MCF 10A (cell line): ENCODE data around the gene VPS16. TPM values are rescaled to one million over a fixed set of nuclear protein-coding genes. Genes with fewer than 3 reads are reported as not detected.

ENCODE experiments used
- BruUV-seq: library from RNA; stranded (reverse); fragments of 400-500 nt; replicated peaks from 2 replicates; lab custom pipeline; 2021; lab: Mats Ljungman, UMichigan
- CTCF ChIA-PET: fragments of 300-600 bp; sonication (Branson Sonifier 250); formaldehyde crosslinking; extraction: SDS; loops from one replicate; lab custom pipeline; 2021; ENCODE audit warnings: antibody characterized with exemption, inconsistent platforms; lab: Yijun Ruan, JAX
- POLR2A ChIA-PET: fragments of 300-600, 350-650 bp; sonication (Branson Sonifier 250); formaldehyde crosslinking; extraction: SDS; loops from one replicate; lab custom pipeline; 2020; ENCODE audit warnings: antibody characterized with exemption, inconsistent platforms; lab: Yijun Ruan, JAX
- DNase-seq: peaks from one replicate; pipeline ENCODE4 v3.0.0-alpha.2; 2018; ENCODE audit not compliant: unreplicated experiment
- H3K27ac Mint-ChIP-seq: one replicate; pipeline ENCODE4 v1.8.0; 2022; ENCODE audit warnings: mild to moderate bottlenecking, low read depth, mixed read lengths; ENCODE audit not compliant: unreplicated experiment
- H3K27me3 Mint-ChIP-seq: one replicate; pipeline ENCODE4 v1.8.0; 2022; ENCODE audit warnings: mixed read lengths; ENCODE audit not compliant: insufficient read depth, unreplicated experiment
- H3K36me3 Mint-ChIP-seq: one replicate; pipeline ENCODE4 v1.8.0; 2022; ENCODE audit warnings: mild to moderate bottlenecking, moderate library complexity, mixed read lengths; ENCODE audit not compliant: insufficient read depth, unreplicated experiment
- H3K4me1 Mint-ChIP-seq: one replicate; pipeline ENCODE4 v1.8.0; 2022; ENCODE audit warnings: mixed read lengths; ENCODE audit not compliant: insufficient read depth, unreplicated experiment
- H3K4me3 Mint-ChIP-seq: one replicate; pipeline ENCODE4 v1.8.0; 2022; ENCODE audit warnings: mild to moderate bottlenecking, moderate library complexity, mixed read lengths; ENCODE audit not compliant: unreplicated experiment
- H3K9me3 Mint-ChIP-seq: one replicate; pipeline ENCODE4 v1.8.0; 2022; ENCODE audit warnings: mixed read lengths; ENCODE audit not compliant: unreplicated experiment
- CTCF ChIP-seq: fragments of 200-600 bp; IDR thresholded peaks from one replicate; pipeline ENCODE4 v1.8.0; 2022; ENCODE audit warnings: antibody characterized with exemption, mild to moderate bottlenecking; ENCODE audit not compliant: unreplicated experiment
- intact Hi-C: fragments of 100-400 bp; cut with micrococcal nuclease; formaldehyde crosslinking; loops from 2 replicates; pipeline ENCODE4 v1.14.1; 2022
- total RNA-seq: library from RNA; stranded (reverse); gene quantifications from 2 replicates; pipeline ENCODE4 v1.2.3, GENCODE V29; 2022

Gene VPS16
- total RNA-seq, 1 experiment from 2014 or later: 32.6 TPM

DNA sequence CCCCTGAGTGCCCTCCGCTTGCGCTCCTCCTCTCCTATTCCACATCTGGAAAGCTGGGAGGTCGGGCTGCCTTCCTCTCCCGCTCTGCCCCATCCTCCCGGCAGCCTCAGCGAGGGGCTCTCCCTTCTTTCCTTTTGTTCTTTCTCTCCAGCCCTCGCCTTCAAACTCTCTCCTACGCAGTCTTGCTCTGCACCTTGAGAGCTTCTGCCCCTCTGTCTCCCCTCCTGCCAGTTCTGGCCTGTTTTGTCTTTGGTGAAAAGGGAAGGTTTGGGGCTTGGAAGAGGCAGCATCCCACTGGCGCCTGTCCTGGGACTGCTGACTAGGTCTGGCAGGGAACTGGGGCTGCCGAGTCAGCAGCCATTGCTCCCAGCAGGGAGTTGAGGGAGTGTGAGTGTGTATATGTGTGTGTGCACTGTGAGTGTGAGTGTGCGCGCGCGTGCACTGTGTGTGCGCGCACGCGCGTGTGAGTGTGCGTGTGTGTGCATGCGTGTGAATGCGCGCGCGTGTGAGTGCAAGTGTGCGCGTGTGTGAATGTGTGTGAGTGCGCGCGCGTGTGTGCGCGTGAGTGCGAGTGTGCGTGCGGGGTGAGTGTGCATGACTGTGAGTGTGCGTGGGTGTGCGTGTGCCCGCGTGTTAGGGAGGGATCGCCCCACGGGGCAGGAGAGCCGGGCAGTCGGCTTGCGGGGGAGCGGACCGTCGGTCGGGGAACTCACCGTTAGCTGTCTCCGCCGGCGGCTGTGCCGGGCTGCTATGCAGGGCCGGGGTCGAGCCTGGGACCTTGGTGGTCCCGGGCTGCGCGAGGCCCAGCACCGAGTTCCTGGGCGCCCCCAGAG, 40.6 kb upstream of the VPS16 start:
- CTCF ChIA-PET: interaction anchor here (0.5 kb wide), 1 partner anchor 450 kb away, joined by 3 read pairs; no protein-coding TSS in a partner anchor
- intact Hi-C loops: no loop called here
- Mint-ChIP-seq H3K27me3 (peaks cover 46% of the 10 kb centered on the region), H3K36me3 (no peaks in the 10 kb centered on the region), H3K4me3 (no peak overlapping the region), H3K9me3 (no peaks in the 10 kb centered on the region), H3K4me1 (peaks cover 5% of the 10 kb centered on the region), H3K27ac (no peak overlapping the region)
- TF ChIP-seq CTCF: no peak
- POLR2A ChIA-PET: no interaction called here
- no TSS peak for BruUV-seq
- DNase-seq: no peak

GRCh38 chr20:2800521-2801285, 39.8 kb upstream of the VPS16 start, which contains the start of gene CPXM1:
Gene CPXM1, minus strand, starts transcription at chr20:2800627. Its CDS starts 55 bp downstream, at chr20:2800572.
- DNase-seq: no peak
- H3K9me3 Mint-ChIP-seq: no peaks in the 10 kb centered on the region
- H3K36me3 Mint-ChIP-seq: no peaks in the 10 kb centered on the region
- peaks cover 49% of the 10 kb centered on the region for H3K27me3 Mint-ChIP-seq
- BruUV-seq: no TSS peak
- H3K4me3 Mint-ChIP-seq: no peak within 1 kb of the TSS
- ChIA-PET CTCF (no interaction called here), POLR2A (no interaction called here)
- no peak for TF ChIP-seq CTCF
- intact Hi-C loops: no loop called here
- no peak within 1 kb of the TSS for H3K27ac Mint-ChIP-seq
- peaks cover 5% of the 10 kb centered on the region for H3K4me1 Mint-ChIP-seq

GRCh38 chr20:2801286-2801728, 39.2 kb upstream of the VPS16 start:
- Mint-ChIP-seq H3K9me3 (no peaks in the 10 kb centered on the region), H3K4me3 (no peak overlapping the region), H3K27me3 (peaks cover 55% of the 10 kb centered on the region), H3K27ac (no peak overlapping the region), H3K4me1 (peaks cover 5% of the 10 kb centered on the region), H3K36me3 (no peaks in the 10 kb centered on the region)
- CTCF ChIA-PET: no interaction called here
- no TSS peak for BruUV-seq
- POLR2A ChIA-PET: no interaction called here
- TF ChIP-seq CTCF: no peak
- intact Hi-C loops: no loop called here
- no peak for DNase-seq
